ENCODE data around the gene BMP8A. TPM values are rescaled to one million over a fixed set of nuclear protein-coding genes. Genes with fewer than 3 reads are reported as not detected.

Gene BMP8A
- polyA plus RNA-seq, 2 of the 4 experiments (the other 2 are of a cell fraction) = 0.13 TPM; not detected in 1

- Histone ChIP-seq H3K9me3 (no peaks in the 10 kb centered on the region), H3K27ac (peak overlapping the region in 1 of 2 experiments; percentile 59; a peak in 1 of 6 replicates), H3K4me1 (no peaks in the 10 kb centered on the region), H3K4me3 (no peak overlapping the region), H3K4me2 (no peak overlapping the region)
- 73% methylated on average over 9 of the region's 9 CpGs for WGBS (ENCODE audit: missing lambda C conversion rate)
- no peak for TF ChIP-seq SMC3 (IDR thresholded peaks at IDR 0.05)
- TF ChIP-seq CBX2 (IDR thresholded peaks at IDR 0.05; ENCODE audit: borderline replicate concordance, low read depth) = no peak
- no peak for TF ChIP-seq HDAC2 (IDR thresholded peaks at IDR 0.05)
- TF ChIP-seq, protein P1, sequence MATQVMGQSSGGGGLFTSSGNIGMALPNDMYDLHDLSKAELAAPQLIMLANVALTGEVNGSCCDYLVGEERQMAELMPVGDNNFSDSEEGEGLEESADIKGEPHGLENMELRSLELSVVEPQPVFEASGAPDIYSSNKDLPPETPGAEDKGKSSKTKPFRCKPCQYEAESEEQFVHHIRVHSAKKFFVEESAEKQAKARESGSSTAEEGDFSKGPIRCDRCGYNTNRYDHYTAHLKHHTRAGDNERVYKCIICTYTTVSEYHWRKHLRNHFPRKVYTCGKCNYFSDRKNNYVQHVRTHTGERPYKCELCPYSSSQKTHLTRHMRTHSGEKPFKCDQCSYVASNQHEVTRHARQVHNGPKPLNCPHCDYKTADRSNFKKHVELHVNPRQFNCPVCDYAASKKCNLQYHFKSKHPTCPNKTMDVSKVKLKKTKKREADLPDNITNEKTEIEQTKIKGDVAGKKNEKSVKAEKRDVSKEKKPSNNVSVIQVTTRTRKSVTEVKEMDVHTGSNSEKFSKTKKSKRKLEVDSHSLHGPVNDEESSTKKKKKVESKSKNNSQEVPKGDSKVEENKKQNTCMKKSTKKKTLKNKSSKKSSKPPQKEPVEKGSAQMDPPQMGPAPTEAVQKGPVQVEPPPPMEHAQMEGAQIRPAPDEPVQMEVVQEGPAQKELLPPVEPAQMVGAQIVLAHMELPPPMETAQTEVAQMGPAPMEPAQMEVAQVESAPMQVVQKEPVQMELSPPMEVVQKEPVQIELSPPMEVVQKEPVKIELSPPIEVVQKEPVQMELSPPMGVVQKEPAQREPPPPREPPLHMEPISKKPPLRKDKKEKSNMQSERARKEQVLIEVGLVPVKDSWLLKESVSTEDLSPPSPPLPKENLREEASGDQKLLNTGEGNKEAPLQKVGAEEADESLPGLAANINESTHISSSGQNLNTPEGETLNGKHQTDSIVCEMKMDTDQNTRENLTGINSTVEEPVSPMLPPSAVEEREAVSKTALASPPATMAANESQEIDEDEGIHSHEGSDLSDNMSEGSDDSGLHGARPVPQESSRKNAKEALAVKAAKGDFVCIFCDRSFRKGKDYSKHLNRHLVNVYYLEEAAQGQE (IDR thresholded peaks at IDR 0.05) = no peak
- TF ChIP-seq EHMT2 (IDR thresholded peaks at IDR 0.05; ENCODE audit: low read depth) = no peak
- no peak for TF ChIP-seq RCOR1 (IDR thresholded peaks at IDR 0.05; ENCODE audit: low read depth, low read length)
- TF ChIP-seq MAX (IDR thresholded peaks at IDR 0.05) = no peak
- peak in 1 of 2 experiments; percentile 69; a peak in 4 of 6 replicates for ATAC-seq
- FAIRE-seq = no peak
- CTCF ChIA-PET = interaction anchor here (0.6 to 6.4 kb wide), 33 partner anchors 9 to 456 kb away, joined by 3 to 51 read pairs (median 4); partner anchors contain the start of gene BMP8A
- POLR2A ChIA-PET = interaction anchor here (0.6 kb wide), 1 partner anchor 668 kb away, joined by 10 read pairs; no protein-coding TSS in a partner anchor
- DNase-seq (ENCODE audit: low read depth in 1 of 2, low spot score in 1 of 2) = no peak
These were observed 47.3 kb downstream of the BMP8A start for GRCh38 chr1:39538531-39539251.

GRCh38 chr1:39539252-39539790, 47.9 kb downstream of the BMP8A start:
- FAIRE-seq (no peak), ATAC-seq (peak; percentile 98 to 99), DNase-seq (ENCODE audit: low read depth in 1 of 2, low spot score in 1 of 2) (peak; percentile 63 to 70)
- H3K27ac ChIP-seq = peak overlapping the region in 1 of 2 experiments; percentile 59; a peak in 1 of 6 replicates
- no peaks in the 10 kb centered on the region for H3K4me1 ChIP-seq
- no peaks in the 10 kb centered on the region for H3K9me3 ChIP-seq
- ChIA-PET POLR2A (no interaction called here), CTCF (interaction anchor here (0.6 to 6.4 kb wide), 33 partner anchors 8 to 457 kb away, joined by 3 to 51 read pairs (median 4); partner anchors contain the start of gene BMP8A)
- peak; percentile 72 to 81 for TF ChIP-seq RAD21 (conservative IDR thresholded peaks at IDR 0.05 in 1 of 2, IDR thresholded peaks at IDR 0.05 in 1 of 2)
- TF ChIP-seq, protein P2, sequence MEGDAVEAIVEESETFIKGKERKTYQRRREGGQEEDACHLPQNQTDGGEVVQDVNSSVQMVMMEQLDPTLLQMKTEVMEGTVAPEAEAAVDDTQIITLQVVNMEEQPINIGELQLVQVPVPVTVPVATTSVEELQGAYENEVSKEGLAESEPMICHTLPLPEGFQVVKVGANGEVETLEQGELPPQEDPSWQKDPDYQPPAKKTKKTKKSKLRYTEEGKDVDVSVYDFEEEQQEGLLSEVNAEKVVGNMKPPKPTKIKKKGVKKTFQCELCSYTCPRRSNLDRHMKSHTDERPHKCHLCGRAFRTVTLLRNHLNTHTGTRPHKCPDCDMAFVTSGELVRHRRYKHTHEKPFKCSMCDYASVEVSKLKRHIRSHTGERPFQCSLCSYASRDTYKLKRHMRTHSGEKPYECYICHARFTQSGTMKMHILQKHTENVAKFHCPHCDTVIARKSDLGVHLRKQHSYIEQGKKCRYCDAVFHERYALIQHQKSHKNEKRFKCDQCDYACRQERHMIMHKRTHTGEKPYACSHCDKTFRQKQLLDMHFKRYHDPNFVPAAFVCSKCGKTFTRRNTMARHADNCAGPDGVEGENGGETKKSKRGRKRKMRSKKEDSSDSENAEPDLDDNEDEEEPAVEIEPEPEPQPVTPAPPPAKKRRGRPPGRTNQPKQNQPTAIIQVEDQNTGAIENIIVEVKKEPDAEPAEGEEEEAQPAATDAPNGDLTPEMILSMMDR (IDR thresholded peaks at IDR 0.05) = peak; percentile 81
- TF ChIP-seq, protein P1 (IDR thresholded peaks at IDR 0.05) = no peak
- TF ChIP-seq TP53 (CRISPR knock-in tag; IDR thresholded peaks at IDR 0.05) = no peak
- TF ChIP-seq FOSB (CRISPR knock-in tag; IDR thresholded peaks at IDR 0.05) = no peak
- TF ChIP-seq SMC3 (IDR thresholded peaks at IDR 0.05) = peak; percentile 48
- no peak for TF ChIP-seq POLR2AphosphoS2 (conservative IDR thresholded peaks at IDR 0.05; ENCODE audit: low read length)
- H3K4me3 ChIP-seq = no peak overlapping the region
- H3K4me2 ChIP-seq = no peak overlapping the region
- WGBS (ENCODE audit: missing lambda C conversion rate) = 13% methylated on average over 4 of the region's 5 CpGs
